Subcutaneous abdominal adipose tissue (tissue), 5 donors: ENCODE results near the gene TRAIP.
A peak's percentile ranks its signal among the peaks of the same experiment; 100 is the strongest.

ENCODE experiments used
- H3K27ac ChIP-seq: one replicate; pipeline ENCODE4 v1.7.0; 2013; ENCODE audit warnings: low read depth, mild to moderate bottlenecking, inconsistent platforms, low read length, moderate library complexity
- H3K27me3 ChIP-seq, 5 donors: one replicate each; pipeline ENCODE4 v1.7.0; 2013; ENCODE audit warnings: low read length in 5 of 5, inconsistent platforms in 1 of 5; ENCODE audit not compliant: control insufficient read depth in 5 of 5, insufficient read depth in 4 of 5
- H3K36me3 ChIP-seq, 5 donors: one replicate each; pipeline ENCODE4 v1.7.0; 2013; ENCODE audit warnings: low read length in 5 of 5; ENCODE audit not compliant: control insufficient read depth in 5 of 5, insufficient read depth in 5 of 5
- H3K4me1 ChIP-seq, 5 donors: one replicate each; pipeline ENCODE4 v1.7.0; 2013; ENCODE audit warnings: low read length in 5 of 5, mild to moderate bottlenecking in 3 of 5, moderate library complexity in 1 of 5; ENCODE audit not compliant: control insufficient read depth in 5 of 5, insufficient read depth in 5 of 5
- H3K4me3 ChIP-seq, 5 donors: one replicate each; pipeline ENCODE4 v1.7.0; 2013; ENCODE audit warnings: low read length in 5 of 5, low read depth in 1 of 5
- H3K9ac ChIP-seq, 5 donors: one replicate each; pipeline ENCODE4 v1.7.0; 2013; ENCODE audit warnings: low read length in 5 of 5, mild to moderate bottlenecking in 4 of 5, moderate library complexity in 3 of 5
- H3K9me3 ChIP-seq, 5 donors: one replicate each; pipeline ENCODE4 v1.7.0; 2013; ENCODE audit warnings: low read length in 5 of 5; ENCODE audit not compliant: control insufficient read depth in 5 of 5
- donor health status: healthy.
- donor health status: healthy.
- donor health status: healthy.
- donor health status: healthy.
- donor health status: healthy.

Gene TRAIP

GRCh38 chr3:49794431-49794830, 61.9 kb downstream of the TRAIP start:
- H3K36me3 ChIP-seq: no peaks in the 10 kb centered on the region
- H3K9ac ChIP-seq: no peak overlapping the region
- H3K27ac ChIP-seq: no peak overlapping the region
- H3K27me3 ChIP-seq: no peaks in the 10 kb centered on the region
- no peaks in the 10 kb centered on the region for H3K9me3 ChIP-seq
- no peak overlapping the region for H3K4me3 ChIP-seq
- H3K4me1 ChIP-seq: peaks cover 0 to 2% (median 0%) of the 10 kb centered on the region in 5 donors

- H3K4me1 ChIP-seq: no peaks in the 10 kb centered on the region
- no peak overlapping the region for H3K27ac ChIP-seq
- no peaks in the 10 kb centered on the region for H3K27me3 ChIP-seq
- no peaks in the 10 kb centered on the region for H3K9me3 ChIP-seq
- H3K9ac ChIP-seq: no peak overlapping the region
- no peak overlapping the region for H3K4me3 ChIP-seq
- no peaks in the 10 kb centered on the region for H3K36me3 ChIP-seq
Observed at GRCh38 chr3:49793486-49794085, 62.8 kb downstream of the TRAIP start.

- no peak overlapping the region for H3K9ac ChIP-seq
- H3K27me3 ChIP-seq: no peaks in the 10 kb centered on the region
- no peaks in the 10 kb centered on the region for H3K36me3 ChIP-seq
- H3K27ac ChIP-seq: no peak overlapping the region
- no peak overlapping the region for H3K4me3 ChIP-seq
- H3K9me3 ChIP-seq: no peaks in the 10 kb centered on the region
- peaks cover 0 to under 1% (median 0%) of the 10 kb centered on the region in 5 donors for H3K4me1 ChIP-seq
Observed at GRCh38 chr3:49792371-49793150, 63.8 kb downstream of the TRAIP start.

- H3K36me3 ChIP-seq: no peaks in the 10 kb centered on the region
- no peaks in the 10 kb centered on the region for H3K27me3 ChIP-seq
- peaks cover 0 to 9% (median 7%) of the 10 kb centered on the region in 5 donors for H3K4me1 ChIP-seq
- no peak overlapping the region for H3K27ac ChIP-seq
- no peak overlapping the region for H3K4me3 ChIP-seq
- H3K9ac ChIP-seq: no peak overlapping the region
- H3K9me3 ChIP-seq: no peaks in the 10 kb centered on the region
Observed at GRCh38 chr3:49791571-49791970, 64.8 kb downstream of the TRAIP start.

- no peak overlapping the region for H3K9ac ChIP-seq
- H3K9me3 ChIP-seq: no peaks in the 10 kb centered on the region
- H3K4me1 ChIP-seq: peaks cover 0 to 12% (median 8%) of the 10 kb centered on the region in 5 donors
- no peaks in the 10 kb centered on the region for H3K36me3 ChIP-seq
- H3K4me3 ChIP-seq: no peak overlapping the region
- H3K27ac ChIP-seq: no peak overlapping the region
- no peaks in the 10 kb centered on the region for H3K27me3 ChIP-seq
Observed at GRCh38 chr3:49790626-49791411, 65.5 kb downstream of the TRAIP start.

GRCh38 chr3:49788056-49788455, 68.3 kb downstream of the TRAIP start:
- Histone ChIP-seq H3K9me3 (no peaks in the 10 kb centered on the region), H3K27ac (no peak overlapping the region), H3K9ac (no peak overlapping the region), H3K36me3 (peaks cover 0 to under 1% (median 0%) of the 10 kb centered on the region in 5 donors), H3K4me1 (peaks cover 0 to 31% (median 23%) of the 10 kb centered on the region in 5 donors), H3K27me3 (no peaks in the 10 kb centered on the region), H3K4me3 (no peak overlapping the region)

- no peak overlapping the region for H3K9ac ChIP-seq
- peak overlapping the region; percentile 94 for H3K27ac ChIP-seq
Observed at GRCh38 chr3:49787536-49787935, 68.8 kb downstream of the TRAIP start.

GRCh38 chr3:49787182-49787464, 69.2 kb downstream of the TRAIP start:
- peak overlapping the region; percentile 94 for H3K27ac ChIP-seq
- peaks cover 0 to 31% (median 23%) of the 10 kb centered on the region in 5 donors for H3K4me1 ChIP-seq
- peaks cover 0 to 2% (median 0%) of the 10 kb centered on the region in 5 donors for H3K36me3 ChIP-seq
- peak overlapping the region in 4 of 5 donors; percentile 83 to 87 (median 83) for H3K9ac ChIP-seq
- peak overlapping the region; percentile 18 to 94 (median 76) for H3K4me3 ChIP-seq
- no peaks in the 10 kb centered on the region for H3K9me3 ChIP-seq
- no peaks in the 10 kb centered on the region for H3K27me3 ChIP-seq

More at GRCh38 chr3:49787536-49787935, 68.8 kb downstream of the TRAIP start:
- peaks cover 0 to 31% (median 23%) of the 10 kb centered on the region in 5 donors for H3K4me1 ChIP-seq
- no peaks in the 10 kb centered on the region for H3K27me3 ChIP-seq
- H3K4me3 ChIP-seq: no peak overlapping the region
- H3K9me3 ChIP-seq: no peaks in the 10 kb centered on the region
- H3K36me3 ChIP-seq: peaks cover 0 to 2% (median 0%) of the 10 kb centered on the region in 5 donors

- Histone ChIP-seq H3K4me1 (peaks cover 0 to 32% (median 23%) of the 10 kb centered on the region in 5 donors), H3K36me3 (peaks cover under 1 to 3% (median 1%) of the 10 kb centered on the region in 5 donors), H3K4me3 (peak within 1 kb of the TSS; percentile 86 to 97 (median 92)), H3K27ac (peak within 1 kb of the TSS; percentile 94), H3K9me3 (no peaks in the 10 kb centered on the region), H3K9ac (peak within 1 kb of the TSS; percentile 83 to 95 (median 89)), H3K27me3 (no peaks in the 10 kb centered on the region)
Observed at GRCh38 chr3:49786357-49787181, 69.8 kb downstream of the TRAIP start, which contains the start of gene IP6K1. Gene IP6K1, minus strand, starts transcription at chr3:49786542. Its CDS starts 38,502 bp downstream, at chr3:49748040.
